A673 (cell line): Measurements from ENCODE around the gene ALDOB. TPM values are rescaled to one million over a fixed set of nuclear protein-coding genes. Genes with fewer than 3 reads are reported as not detected.

ENCODE experiments used
- BruUV-seq: library from RNA; stranded (reverse); fragments of 400-500 nt; replicated peaks from 2 replicates; lab custom pipeline; 2021; lab: Mats Ljungman, UMichigan
- CTCF ChIA-PET: fragments of 300-600 bp; sonication (Branson Sonifier 250); formaldehyde crosslinking; loops from one replicate; lab custom pipeline; 2022; ENCODE audit warnings: antibody characterized with exemption; lab: Charles Lee
- POLR2A ChIA-PET: fragments of 300-600 bp; sonication (Branson Sonifier 250); formaldehyde crosslinking; loops from one replicate; lab custom pipeline; 2022; ENCODE audit warnings: antibody characterized with exemption; ENCODE audit not compliant: low non-redundant PET; lab: Charles Lee
- DNase-seq: peaks from one replicate; pipeline ENCODE4 v3.0.0-alpha.2; 2015; ENCODE audit warnings: low spot score
- H3K27ac ChIP-seq: fragments of 200-600 bp; sonication (generic); 2 replicates; pipeline ENCODE4 v1.5.1; 2016; ENCODE audit warnings: mixed run types, low read depth, mild to moderate bottlenecking, mixed read lengths, antibody characterized with exemption, low read length; ENCODE audit not compliant: poor library complexity, severe bottlenecking
- H3K27me3 ChIP-seq: fragments of 200-600 bp; sonication (generic); replicated peaks from 2 replicates; pipeline ENCODE4 v1.6.1; 2017; ENCODE audit warnings: mixed run types, low read depth, mild to moderate bottlenecking, mixed read lengths, antibody characterized with exemption, low read length; ENCODE audit not compliant: insufficient read depth, poor library complexity
- H3K36me3 ChIP-seq: fragments of 200-600 bp; sonication (generic); 2 replicates; pipeline ENCODE4 v1.6.1; 2016; ENCODE audit warnings: mixed run types, mild to moderate bottlenecking, mixed read lengths, antibody characterized with exemption, low read length; ENCODE audit not compliant: insufficient read depth, poor library complexity, severe bottlenecking
- H3K4me1 ChIP-seq: fragments of 200-600 bp; sonication (generic); 2 replicates; pipeline ENCODE4 v1.6.1; 2017; ENCODE audit warnings: mixed run types, mild to moderate bottlenecking, mixed read lengths, antibody characterized with exemption, low read length; ENCODE audit not compliant: insufficient read depth, poor library complexity, severe bottlenecking
- H3K4me3 ChIP-seq: fragments of 200-600 bp; sonication (generic); 2 replicates; pipeline ENCODE4 v1.5.1; 2016; ENCODE audit warnings: low read depth, mixed run types, mild to moderate bottlenecking, mixed read lengths, low read length; ENCODE audit not compliant: poor library complexity, severe bottlenecking
- H3K9me3 ChIP-seq: fragments of 200-600 bp; sonication (generic); 2 replicates; pipeline ENCODE4 v1.6.1; 2016; ENCODE audit warnings: mixed run types, low read depth, mild to moderate bottlenecking, mixed read lengths, antibody characterized with exemption, low read length; ENCODE audit not compliant: poor library complexity, severe bottlenecking
- CTCF ChIP-seq: fragments of 300-800, 200-600 bp; sonication (generic); conservative IDR thresholded peaks from 2 replicates; pipeline ENCODE4 v1.5.1; 2017; ENCODE audit warnings: low read depth, mild to moderate bottlenecking, antibody characterized with exemption, low read length, moderate library complexity, mixed read lengths
- EZH2 ChIP-seq: fragments of 200-600 bp; sonication (generic); IDR thresholded peaks from 2 replicates; pipeline ENCODE4 v1.6.1; 2017; ENCODE audit warnings: borderline replicate concordance, low read depth, mild to moderate bottlenecking, mixed read lengths, antibody characterized with exemption, low read length; ENCODE audit not compliant: poor library complexity, severe bottlenecking
- intact Hi-C: fragments of 100-400 bp; cut with micrococcal nuclease; formaldehyde crosslinking; loops from one replicate; pipeline ENCODE4 v1.10.0; 2022; ENCODE audit not compliant: unreplicated experiment
- total RNA-seq: library from RNA; stranded (reverse); gene quantifications from 2 replicates; pipeline ENCODE4 v1.2.3, GENCODE V29; 2021

The ALDOB gene
- total RNA-seq, 1 experiment from 2014 or later: not detected

- H3K4me3 ChIP-seq: no peak overlapping the region
- ChIA-PET CTCF (no interaction called here), POLR2A (no interaction called here)
- no peak for DNase-seq
- H3K9me3 ChIP-seq: no peaks in the 10 kb centered on the region
- no peaks in the 10 kb centered on the region for H3K36me3 ChIP-seq
- no peaks in the 10 kb centered on the region for H3K4me1 ChIP-seq
- no peak overlapping the region for H3K27ac ChIP-seq
- no TSS peak for BruUV-seq
- peaks cover 23% of the 10 kb centered on the region for H3K27me3 ChIP-seq
- intact Hi-C loops: no loop called here
- TF ChIP-seq CTCF: no peak
- no peak for TF ChIP-seq EZH2
Measured at GRCh38 chr9:101432740-101433139, 2.8 kb downstream of the ALDOB start.

- DNase-seq: no peak
- H3K4me1 ChIP-seq: no peaks in the 10 kb centered on the region
- H3K27me3 ChIP-seq: peaks cover 23% of the 10 kb centered on the region
- no peak overlapping the region for H3K27ac ChIP-seq
- no peaks in the 10 kb centered on the region for H3K36me3 ChIP-seq
- TF ChIP-seq CTCF (no peak), EZH2 (no peak)
- ChIA-PET CTCF (no interaction called here), POLR2A (no interaction called here)
- H3K4me3 ChIP-seq: no peak overlapping the region
- intact Hi-C loops: no loop called here
- no peaks in the 10 kb centered on the region for H3K9me3 ChIP-seq
- BruUV-seq: no TSS peak
Measured at GRCh38 chr9:101432171-101432570, 3.4 kb downstream of the ALDOB start.

GRCh38 chr9:101429736-101430135 lies 5.8 kb downstream of the ALDOB start:
- no TSS peak for BruUV-seq
- Histone ChIP-seq H3K4me1 (no peaks in the 10 kb centered on the region), H3K36me3 (no peaks in the 10 kb centered on the region), H3K27me3 (peaks cover 16% of the 10 kb centered on the region), H3K9me3 (no peaks in the 10 kb centered on the region), H3K4me3 (no peak overlapping the region), H3K27ac (no peak overlapping the region)
- intact Hi-C loops: no loop called here
- no peak for DNase-seq
- CTCF ChIA-PET: no interaction called here
- POLR2A ChIA-PET: no interaction called here
- TF ChIP-seq EZH2: no peak
- TF ChIP-seq CTCF: no peak
